Loucy (cell line): ENCODE measurements around the gene PRR20G.

Source experiments
- CTCF ChIP-seq: fragments of 200-600 bp; sonication (generic); conservative IDR thresholded peaks from 2 replicates; pipeline ENCODE4 v1.5.1; 2014; ENCODE audit warnings: mild to moderate bottlenecking, antibody characterized with exemption, low read length
- EZH2phosphoT487 ChIP-seq: fragments of 200-600 bp; IDR thresholded peaks from 2 replicates; pipeline ENCODE4 v1.6.1; 2018; ENCODE audit warnings: antibody characterized with exemption, mild to moderate bottlenecking, moderate library complexity, borderline replicate concordance

- TF ChIP-seq CTCF, result no peak
- no peak for TF ChIP-seq EZH2phosphoT487
These were observed 14.6 kb downstream of the PRR20G start for GRCh38 chr3:127273206-127273605.
